Stimulated activated CD4-positive, alpha-beta T cell treated with anti-CD3 and anti-CD28 coated beads, Interleukin-15, amount 100 ng/mL, for 48 hours (primary cell): ENCODE measurements around the gene NFATC1.

Source experiments
- DNase-seq, 2 donors: peaks; one replicate each; pipeline ENCODE4 v3.0.0-alpha.2; 2020; ENCODE audit warnings: low read depth in 2 of 2

The NFATC1 gene

DNA sequence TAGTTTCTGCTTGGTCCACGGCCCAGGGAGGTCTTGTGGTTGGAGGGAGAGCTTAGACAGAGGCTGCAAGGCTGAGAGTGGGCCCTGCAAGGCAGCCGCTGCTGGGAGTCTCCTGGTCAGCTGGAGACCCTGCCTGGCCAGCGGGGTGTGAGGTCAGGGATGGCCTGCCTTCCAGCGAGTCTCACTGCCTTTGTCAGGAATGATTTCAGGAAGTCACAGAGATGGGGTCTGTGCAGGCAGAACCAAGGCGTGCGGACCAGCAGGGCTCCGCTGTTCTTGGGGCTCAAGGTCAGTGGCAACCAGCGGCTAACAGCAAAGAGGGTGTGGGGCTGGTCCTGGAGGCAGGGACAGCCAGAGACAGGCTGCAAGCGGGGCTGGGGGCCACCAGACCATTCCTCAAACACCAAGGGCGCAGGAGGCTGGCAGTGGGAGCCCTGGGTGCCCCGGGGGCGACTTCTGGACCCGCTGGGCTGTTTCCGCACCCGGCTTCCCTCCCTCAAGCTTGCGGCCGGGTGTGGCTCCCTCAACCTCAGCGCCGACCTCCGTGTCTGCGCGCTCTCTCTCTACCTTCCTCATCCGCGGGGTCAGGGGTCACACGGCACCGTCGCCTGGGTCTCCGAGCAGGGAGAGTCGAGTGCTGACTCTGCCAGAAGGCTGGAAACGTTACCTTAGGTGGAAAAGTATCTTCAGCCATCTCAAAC, 159.4 kb downstream of the NFATC1 start:
- DNase-seq, result no peak

DNA sequence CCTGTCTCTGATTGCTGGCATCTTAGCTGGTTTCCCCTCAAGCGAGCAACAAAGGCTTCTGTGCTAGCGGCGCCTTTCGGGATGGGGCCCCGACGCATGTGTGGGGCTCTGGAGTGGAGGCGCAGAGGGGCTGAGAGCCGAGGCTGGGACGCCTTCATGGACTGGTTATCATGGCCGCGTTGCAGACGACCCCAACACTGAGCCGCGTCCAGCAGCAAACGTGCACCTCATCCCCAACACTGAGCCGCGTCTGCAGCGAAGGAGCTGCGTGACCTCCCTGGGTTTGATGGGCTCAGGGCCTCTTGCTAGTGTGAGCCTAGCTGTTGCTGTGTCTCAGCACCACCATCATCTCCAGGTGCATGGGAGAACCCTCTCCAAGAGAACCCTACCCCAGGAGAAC, 160.2 kb downstream of the NFATC1 start:
- DNase-seq, result no peak

DNA sequence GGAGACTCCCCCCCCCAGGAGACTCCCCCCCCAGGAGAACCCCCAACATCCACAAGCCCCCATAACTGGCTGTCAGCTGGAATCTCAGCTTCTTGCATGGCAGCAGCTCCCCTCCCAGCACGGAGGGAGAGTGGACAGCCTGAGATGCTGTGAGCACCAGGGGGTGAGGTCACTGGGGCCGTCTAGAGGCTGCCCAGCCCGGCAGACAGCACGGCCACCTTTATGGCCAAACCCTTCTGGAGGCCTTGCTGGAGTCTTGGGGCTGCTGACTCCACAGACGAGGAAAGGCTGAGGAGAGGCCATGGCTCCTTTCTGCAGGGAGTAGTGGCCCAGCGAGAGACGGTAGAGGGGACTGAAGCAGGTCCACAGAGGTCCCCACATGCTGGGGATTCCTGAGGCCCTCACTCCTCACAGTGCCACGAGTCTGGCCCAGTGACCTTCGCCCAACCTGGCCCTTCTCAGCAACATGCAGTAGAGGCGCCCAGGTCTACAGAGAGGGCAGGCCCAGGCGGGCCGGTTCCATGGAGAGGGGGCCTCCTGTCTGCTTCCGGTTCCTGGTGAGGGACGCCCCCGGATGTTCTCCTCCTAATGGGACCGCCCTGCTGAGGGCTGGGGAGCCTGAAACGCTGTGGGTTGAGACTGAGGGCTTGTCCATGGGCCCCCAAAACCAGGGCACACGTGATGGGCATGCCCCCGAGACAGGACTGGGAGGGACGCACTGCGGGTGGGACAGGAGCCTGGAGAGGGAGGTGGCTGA, 161.3 kb downstream of the NFATC1 start:
- no peak for DNase-seq

- no peak for DNase-seq
Measured at GRCh38 chr18:79558196-79558932, 162.6 kb downstream of the NFATC1 start.

- no peak for DNase-seq
Measured at GRCh38 chr18:79558933-79559416, 163.2 kb downstream of the NFATC1 start.

GRCh38 chr18:79559436-79559835, 163.7 kb downstream of the NFATC1 start:
- no peak for DNase-seq

- no peak for DNase-seq
Measured at GRCh38 chr18:79560042-79560860, 164.5 kb downstream of the NFATC1 start.

GRCh38 chr18:79560861-79561210, 165.1 kb downstream of the NFATC1 start:
- no peak for DNase-seq

- DNase-seq, result no peak
Measured at GRCh38 chr18:79563949-79564348, 168.2 kb downstream of the NFATC1 start.

GRCh38 chr18:79564441-79564840, 168.7 kb downstream of the NFATC1 start:
- no peak for DNase-seq

DNA sequence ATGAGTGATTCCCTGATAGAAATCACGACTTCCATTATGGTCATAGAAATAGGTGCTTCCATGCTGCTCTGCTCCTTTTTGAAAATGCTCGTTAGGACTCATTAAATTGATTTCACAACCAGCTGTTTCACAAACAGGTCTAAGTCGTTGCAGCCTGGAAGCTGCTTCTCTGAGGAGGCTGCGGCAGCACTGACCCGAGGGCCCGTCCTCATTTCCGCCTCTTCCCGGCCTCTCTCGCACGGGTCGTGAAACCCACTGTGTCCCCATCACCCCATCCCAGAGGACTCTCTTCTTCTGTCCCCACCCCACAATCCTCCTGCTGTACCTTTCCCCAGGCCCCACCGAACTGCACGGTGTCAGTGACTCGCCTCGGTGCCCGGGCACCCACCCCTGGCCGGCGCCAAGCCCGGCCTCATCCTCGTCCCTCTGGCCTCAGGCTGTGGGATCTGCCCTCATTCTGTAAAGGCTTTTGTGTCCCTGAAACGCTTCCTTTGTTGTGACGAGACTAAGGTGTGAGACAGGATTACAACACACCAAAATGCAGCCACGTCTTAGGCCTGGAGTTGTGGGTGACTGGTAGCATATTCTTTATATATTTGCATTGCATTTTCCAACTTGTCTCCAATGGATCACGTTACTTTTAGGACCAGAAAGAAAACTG, 171.2 kb downstream of the NFATC1 start:
- no peak for DNase-seq

DNA sequence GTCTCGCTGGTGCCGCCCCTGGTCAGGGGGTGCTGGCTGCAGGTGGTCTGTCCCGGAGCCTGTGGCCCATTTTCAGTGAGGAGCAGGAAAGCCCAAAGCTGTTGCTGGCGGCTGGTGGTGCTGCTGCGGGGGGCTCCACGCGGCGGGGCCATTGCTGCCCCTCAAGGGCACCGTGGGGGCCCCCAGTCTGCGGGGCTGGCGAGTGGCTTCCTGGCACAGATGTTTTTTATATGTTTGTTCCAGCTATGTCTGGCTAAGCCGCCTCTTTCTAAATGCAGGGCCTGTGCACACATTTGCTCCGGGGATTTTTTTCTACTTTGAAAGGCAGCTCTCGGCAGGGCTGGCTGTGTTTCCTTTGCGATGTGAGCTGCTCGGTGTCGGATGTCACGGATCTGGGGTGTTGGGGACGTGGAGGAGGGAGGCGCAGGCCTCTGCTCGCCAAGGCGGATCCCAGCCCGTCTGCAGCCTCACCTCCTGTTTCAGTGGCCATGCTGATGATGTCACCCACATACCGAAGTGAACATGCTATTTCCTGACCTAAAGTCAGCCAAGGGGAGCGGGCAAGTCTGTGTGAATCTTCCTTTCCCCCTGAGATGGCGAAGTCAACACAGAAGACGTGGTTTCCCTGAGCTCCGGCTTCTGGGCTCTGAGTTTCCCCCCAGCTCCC, 171.9 kb downstream of the NFATC1 start:
- no peak for DNase-seq

DNA sequence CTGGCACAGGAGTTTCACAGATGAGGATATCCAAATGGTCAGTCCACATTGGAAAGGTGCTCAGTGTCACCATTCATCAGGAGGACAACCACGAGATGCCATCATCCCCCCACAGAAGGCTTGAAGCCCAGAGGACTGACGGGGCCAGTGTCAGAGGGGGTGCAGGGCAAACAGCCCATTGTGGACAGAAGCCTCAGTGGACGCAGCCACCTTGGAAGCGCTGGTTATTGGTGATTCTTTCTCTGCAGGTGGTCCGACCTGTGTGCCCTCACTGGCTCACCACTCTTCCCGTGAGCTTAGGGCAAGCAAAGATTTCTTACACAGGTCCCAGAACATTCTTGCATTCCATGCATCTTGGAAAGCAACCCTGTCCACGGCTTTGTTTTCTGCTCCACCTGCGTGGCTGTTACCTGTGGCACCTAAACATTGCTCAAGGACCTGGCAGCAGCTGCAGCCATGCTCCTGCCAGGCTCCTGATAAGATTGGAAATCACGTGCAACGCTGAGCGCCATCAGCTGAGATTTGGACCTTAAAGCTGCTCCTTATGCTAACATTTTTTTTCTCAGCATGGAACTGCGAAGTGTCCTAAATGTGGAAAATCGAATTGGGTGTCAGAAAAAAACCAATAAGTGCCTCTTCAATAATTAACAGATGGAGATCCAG, 172.9 kb downstream of the NFATC1 start:
- DNase-seq, result no peak

DNA sequence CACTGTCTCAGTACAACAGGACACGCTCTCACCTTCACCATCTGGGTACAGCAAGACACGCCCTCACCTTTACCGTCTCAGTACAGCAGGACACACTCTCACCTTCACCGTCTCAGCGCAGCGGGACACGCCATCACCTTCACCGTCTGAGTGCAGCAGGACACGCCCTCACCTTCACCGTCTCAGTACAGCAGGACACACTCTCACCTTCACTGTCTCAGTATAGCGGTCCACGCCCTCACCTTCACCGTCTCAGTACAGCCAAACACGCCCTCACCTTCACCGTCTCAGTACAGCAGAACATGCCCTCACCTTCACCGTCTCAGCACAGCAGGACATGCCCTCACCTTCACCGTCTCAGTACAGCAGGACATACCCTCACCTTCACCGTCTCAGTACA, 174.0 kb downstream of the NFATC1 start:
- no peak for DNase-seq

DNA sequence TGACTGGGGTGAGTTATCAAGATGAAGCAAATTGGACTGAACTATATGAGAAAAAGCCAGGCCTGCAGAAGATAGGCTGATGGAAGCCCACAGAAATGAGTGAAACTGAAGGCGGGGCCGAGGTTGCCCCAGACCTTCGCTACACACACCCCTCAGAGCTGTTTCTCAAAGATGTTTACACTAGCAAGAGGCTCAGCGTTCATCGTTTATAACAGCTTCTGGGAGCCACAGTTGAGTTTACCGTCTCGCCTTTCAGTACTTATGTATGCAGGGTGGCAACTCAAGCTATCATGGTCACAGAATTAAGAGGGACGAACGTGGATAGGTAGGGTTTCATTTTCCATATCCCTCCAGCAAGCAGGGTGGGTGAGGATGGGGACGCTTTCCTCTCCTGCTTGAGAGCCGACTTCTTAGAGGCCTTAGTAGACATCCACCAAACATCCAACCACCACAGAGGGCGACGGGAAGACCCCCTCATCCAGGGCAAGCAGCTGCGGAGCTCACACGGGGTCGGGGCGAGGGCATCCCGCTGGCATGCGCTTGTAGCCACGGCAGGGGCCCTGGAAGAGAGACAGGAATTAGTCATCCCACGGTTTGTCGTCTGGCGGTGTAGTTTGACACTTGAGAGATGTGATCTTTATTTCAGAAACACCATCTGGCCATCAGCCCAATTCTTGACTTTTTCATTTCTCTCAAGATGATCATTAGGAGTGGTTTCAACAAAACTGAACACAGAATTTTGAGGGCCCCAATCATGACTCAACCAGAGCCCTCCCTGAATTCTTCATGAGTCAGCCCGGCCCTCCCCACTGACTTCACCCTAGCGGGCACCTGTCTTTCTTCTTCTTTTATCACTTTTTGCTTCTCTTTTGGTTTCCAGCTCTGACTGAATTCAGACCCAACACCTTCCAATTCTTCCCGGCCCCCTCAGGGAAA, 174.8 kb downstream of the NFATC1 start:
- no peak for DNase-seq

GRCh38 chr18:79571211-79572092, 175.7 kb downstream of the NFATC1 start:
- no peak for DNase-seq

DNA sequence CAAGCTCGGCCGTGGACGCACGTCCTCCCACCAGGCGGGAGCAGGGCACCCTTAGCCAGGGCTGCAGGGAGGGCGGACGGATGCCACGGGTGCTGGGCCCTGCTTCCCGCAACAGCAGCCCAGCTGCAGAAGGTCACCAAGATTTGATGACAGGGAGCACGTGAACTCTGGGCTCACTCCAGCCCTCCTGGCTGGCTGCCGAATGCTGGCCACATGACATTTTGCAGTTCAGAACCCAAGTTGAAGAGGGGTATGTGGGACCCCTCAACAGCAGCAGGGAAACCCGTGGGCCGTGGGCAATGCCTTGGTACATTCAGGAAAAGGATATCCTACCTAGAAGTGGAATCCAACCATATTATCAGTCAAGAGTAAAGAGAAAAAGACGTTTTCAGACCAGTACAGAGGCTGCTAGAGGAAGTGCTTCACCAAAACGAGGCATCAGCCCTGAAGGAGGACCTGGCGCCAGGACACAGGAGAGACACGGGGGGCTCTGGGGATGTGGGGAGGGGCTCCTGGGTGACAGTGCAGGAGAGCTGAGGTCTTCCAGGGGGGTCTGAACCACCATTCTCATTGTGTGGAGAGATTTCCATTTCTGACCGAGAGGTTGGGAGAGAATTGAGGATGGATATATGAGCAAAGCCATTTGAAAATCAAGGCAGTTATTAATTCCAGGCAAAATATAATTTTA, 176.5 kb downstream of the NFATC1 start:
- DNase-seq, result no peak
